ENCODE results near the gene QRFP.
"Not testable (repeated sequence)": the region's sequence is repeated elsewhere in the genome, so short reads cannot be mapped to it uniquely, and the experiment has no call there.

The QRFP gene

DNA sequence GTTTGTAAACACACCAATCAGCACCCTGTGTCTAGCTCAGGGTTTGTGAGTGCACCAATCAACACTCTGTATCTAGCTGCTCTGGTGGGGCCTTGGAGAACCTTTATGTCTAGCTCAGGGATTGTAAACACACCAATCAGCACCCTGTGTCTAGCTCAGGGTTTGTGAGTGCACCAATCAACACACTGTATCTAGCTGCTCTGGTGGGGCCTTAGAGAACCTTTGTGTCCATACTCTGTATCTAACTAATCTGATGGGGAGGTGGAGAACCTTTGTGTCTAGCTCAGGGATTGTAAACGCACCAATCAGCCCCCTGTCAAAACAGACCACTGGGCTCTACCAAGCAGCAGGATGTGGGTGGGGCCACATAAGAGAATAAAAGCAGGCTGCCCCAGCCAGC lies 14.1 kb upstream of the QRFP start:
- not testable (repeated sequence) for H2AK5ac ChIP-seq (ENCODE audit: low read depth, low read length); H3K4me2 ChIP-seq (ENCODE audit: insufficient read depth, low read length, poor library complexity, severe bottlenecking); H3K9me3 ChIP-seq (replicated peaks in 1 of 2; ENCODE audit: control insufficient read depth in 2 of 2, insufficient read depth in 1 of 2, low read depth in 1 of 2, low read length in 2 of 2); H2BK15ac ChIP-seq (ENCODE audit: low read length); DNase-seq (ENCODE audit: low spot score); H3K36me3 ChIP-seq (replicated peaks in 1 of 2; ENCODE audit: control insufficient read depth in 2 of 2, insufficient read depth in 2 of 2, low read length in 2 of 2); H3K9ac ChIP-seq (ENCODE audit: low read depth, low read length, poor library complexity); H2BK120ac ChIP-seq (ENCODE audit: low read depth, low read length); H4K8ac ChIP-seq (ENCODE audit: low read depth, low read length); H3K18ac ChIP-seq (ENCODE audit: low read length); H3K4ac ChIP-seq (ENCODE audit: low read length); H3K27ac ChIP-seq (replicated peaks; ENCODE audit: low read length); H2BK5ac ChIP-seq (ENCODE audit: low read length); H3K14ac ChIP-seq (ENCODE audit: low read length); H3K79me1 ChIP-seq (ENCODE audit: low read depth, low read length); H3K4me3 ChIP-seq (ENCODE audit: low read length in 2 of 2); H4K91ac ChIP-seq (ENCODE audit: low read depth, low read length, poor library complexity); H2BK12ac ChIP-seq (ENCODE audit: low read length)
- no CpG with 5 or more reads among the region's 1 CpG for WGBS, 2 donors (ENCODE audit: extremely low coverage in 2 of 2, insufficient read length in 2 of 2, insufficient replicate concordance in 1 of 2)
- peak overlapping the region; percentile 55 for H3K23ac ChIP-seq (ENCODE audit: low read depth, low read length, poor library complexity)
- peaks cover 12 to 13% of the 10 kb centered on the region in 2 donors for H3K4me1 ChIP-seq (ENCODE audit: control insufficient read depth in 2 of 2, insufficient read depth in 1 of 2, low read depth in 1 of 2, low read length in 2 of 2)
- peak overlapping the region; percentile 7 for H2AFZ ChIP-seq (ENCODE audit: low read length)
- peaks cover 0 to 43% (median 0%) of the 10 kb centered on the region in 3 experiments for H3K27me3 ChIP-seq (ENCODE audit: control insufficient read depth in 3 of 3, insufficient read depth in 3 of 3, low read depth in 1 of 3, low read length in 3 of 3)

DNA sequence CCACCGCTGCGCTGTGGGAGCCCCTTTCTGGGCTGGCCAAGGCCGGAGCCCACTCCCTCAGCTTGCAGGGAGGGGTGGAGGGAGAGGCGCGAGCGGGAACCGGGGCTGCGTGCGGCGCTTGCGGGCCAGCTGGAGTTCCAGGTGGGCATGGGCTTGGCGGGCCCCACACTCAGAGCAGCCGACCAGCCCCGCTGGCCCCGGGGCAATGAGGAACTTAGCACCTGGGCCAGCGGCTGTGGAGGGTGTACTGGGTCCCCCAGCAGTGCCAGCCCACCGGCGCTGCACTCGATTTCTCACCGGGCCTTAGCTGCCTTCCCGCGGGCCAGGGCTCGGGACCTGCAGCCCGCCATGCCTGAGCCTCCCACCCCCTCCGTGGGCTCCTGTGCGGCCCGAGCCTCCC lies 13.4 kb upstream of the QRFP start:
- not testable (repeated sequence) for H2AFZ ChIP-seq (ENCODE audit: low read length); H3K4me2 ChIP-seq (ENCODE audit: insufficient read depth, low read length, poor library complexity, severe bottlenecking); H3K9me3 ChIP-seq (replicated peaks in 1 of 2; ENCODE audit: control insufficient read depth in 2 of 2, insufficient read depth in 1 of 2, low read depth in 1 of 2, low read length in 2 of 2); H2BK120ac ChIP-seq (ENCODE audit: low read depth, low read length); H3K9ac ChIP-seq (ENCODE audit: low read depth, low read length, poor library complexity); H3K18ac ChIP-seq (ENCODE audit: low read length); H3K36me3 ChIP-seq (replicated peaks in 1 of 2; ENCODE audit: control insufficient read depth in 2 of 2, insufficient read depth in 2 of 2, low read length in 2 of 2); H3K27ac ChIP-seq (replicated peaks; ENCODE audit: low read length); H3K4me3 ChIP-seq (ENCODE audit: low read length in 2 of 2); H4K91ac ChIP-seq (ENCODE audit: low read depth, low read length, poor library complexity); H3K14ac ChIP-seq (ENCODE audit: low read length); H2BK5ac ChIP-seq (ENCODE audit: low read length); H3K79me1 ChIP-seq (ENCODE audit: low read depth, low read length); H3K23ac ChIP-seq (ENCODE audit: low read depth, low read length, poor library complexity); H3K4ac ChIP-seq (ENCODE audit: low read length); H2BK12ac ChIP-seq (ENCODE audit: low read length); H2AK5ac ChIP-seq (ENCODE audit: low read depth, low read length); H2BK15ac ChIP-seq (ENCODE audit: low read length); H4K8ac ChIP-seq (ENCODE audit: low read depth, low read length); DNase-seq (ENCODE audit: low spot score)
- Histone ChIP-seq H3K27me3 (ENCODE audit: control insufficient read depth in 3 of 3, insufficient read depth in 3 of 3, low read depth in 1 of 3, low read length in 3 of 3) (peaks cover 0 to 44% (median 0%) of the 10 kb centered on the region in 3 experiments), H3K4me1 (ENCODE audit: control insufficient read depth in 2 of 2, insufficient read depth in 1 of 2, low read depth in 1 of 2, low read length in 2 of 2) (peaks cover 12 to 13% of the 10 kb centered on the region in 2 donors)
- no CpG with 5 or more reads among the region's 27 CpGs for WGBS, 2 donors (ENCODE audit: extremely low coverage in 2 of 2, insufficient read length in 2 of 2, insufficient replicate concordance in 1 of 2)

DNA sequence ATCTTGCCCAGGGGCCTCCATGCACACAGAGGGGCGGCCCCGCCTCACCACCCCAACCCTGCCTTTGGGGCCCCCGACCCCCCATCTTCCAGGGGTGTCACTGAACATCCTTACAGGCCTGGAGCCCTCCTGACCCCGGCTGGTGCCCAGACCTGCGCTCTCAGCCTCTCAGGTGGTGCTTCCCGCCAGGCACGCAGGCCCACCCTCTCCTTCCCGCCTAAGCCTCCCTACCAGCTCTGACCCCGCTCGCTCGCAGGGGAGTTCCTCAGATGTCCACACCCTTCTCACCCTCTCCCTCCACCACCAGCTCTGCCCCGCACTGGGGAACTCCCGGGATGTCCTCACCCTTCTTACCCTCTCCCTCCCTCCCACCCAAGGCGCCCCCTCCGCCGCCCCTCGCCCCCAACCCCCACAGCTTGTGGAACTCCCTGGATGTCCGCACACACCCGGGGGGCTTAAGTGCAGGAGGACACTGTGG lies 12.3 kb upstream of the QRFP start:
- no peak overlapping the region for H2BK12ac ChIP-seq (ENCODE audit: low read length)
- no peak overlapping the region for H4K8ac ChIP-seq (ENCODE audit: low read depth, low read length)
- H3K4me1 ChIP-seq (ENCODE audit: control insufficient read depth in 2 of 2, insufficient read depth in 1 of 2, low read depth in 1 of 2, low read length in 2 of 2): peaks cover 10 to 11% of the 10 kb centered on the region in 2 donors
- peaks cover 0 to 38% (median 0%) of the 10 kb centered on the region in 3 experiments for H3K27me3 ChIP-seq (ENCODE audit: control insufficient read depth in 3 of 3, insufficient read depth in 3 of 3, low read depth in 1 of 3, low read length in 3 of 3)
- H3K9ac ChIP-seq (ENCODE audit: low read depth, low read length, poor library complexity): no peak overlapping the region
- no peak overlapping the region for H3K4ac ChIP-seq (ENCODE audit: low read length)
- WGBS, 2 donors (ENCODE audit: extremely low coverage in 2 of 2, insufficient read length in 2 of 2, insufficient replicate concordance in 1 of 2): no CpG with 5 or more reads among the region's 19 CpGs
- no peak overlapping the region for H3K27ac ChIP-seq (replicated peaks; ENCODE audit: low read length)
- H3K79me1 ChIP-seq (ENCODE audit: low read depth, low read length): peaks cover 3% of the 10 kb centered on the region
- H3K4me2 ChIP-seq (ENCODE audit: insufficient read depth, low read length, poor library complexity, severe bottlenecking): no peak overlapping the region
- peak overlapping the region; percentile 97 for H2AK5ac ChIP-seq (ENCODE audit: low read depth, low read length)
- DNase-seq (ENCODE audit: low spot score): no peak
- H2BK5ac ChIP-seq (ENCODE audit: low read length): no peak overlapping the region
- H4K91ac ChIP-seq (ENCODE audit: low read depth, low read length, poor library complexity): no peak overlapping the region
- H3K18ac ChIP-seq (ENCODE audit: low read length): peak overlapping the region; percentile 20
- no peak overlapping the region for H3K14ac ChIP-seq (ENCODE audit: low read length)
- H2BK15ac ChIP-seq (ENCODE audit: low read length): peak overlapping the region; percentile 69
- H2BK120ac ChIP-seq (ENCODE audit: low read depth, low read length): no peak overlapping the region
- H3K4me3 ChIP-seq (ENCODE audit: low read length in 2 of 2): no peak overlapping the region
- no peaks in the 10 kb centered on the region for H3K9me3 ChIP-seq (replicated peaks in 1 of 2; ENCODE audit: control insufficient read depth in 2 of 2, insufficient read depth in 1 of 2, low read depth in 1 of 2, low read length in 2 of 2)
- no peaks in the 10 kb centered on the region for H3K36me3 ChIP-seq (replicated peaks in 1 of 2; ENCODE audit: control insufficient read depth in 2 of 2, insufficient read depth in 2 of 2, low read length in 2 of 2)
- peak overlapping the region; percentile 90 for H3K23ac ChIP-seq (ENCODE audit: low read depth, low read length, poor library complexity)
- H2AFZ ChIP-seq (ENCODE audit: low read length): no peak overlapping the region

DNA sequence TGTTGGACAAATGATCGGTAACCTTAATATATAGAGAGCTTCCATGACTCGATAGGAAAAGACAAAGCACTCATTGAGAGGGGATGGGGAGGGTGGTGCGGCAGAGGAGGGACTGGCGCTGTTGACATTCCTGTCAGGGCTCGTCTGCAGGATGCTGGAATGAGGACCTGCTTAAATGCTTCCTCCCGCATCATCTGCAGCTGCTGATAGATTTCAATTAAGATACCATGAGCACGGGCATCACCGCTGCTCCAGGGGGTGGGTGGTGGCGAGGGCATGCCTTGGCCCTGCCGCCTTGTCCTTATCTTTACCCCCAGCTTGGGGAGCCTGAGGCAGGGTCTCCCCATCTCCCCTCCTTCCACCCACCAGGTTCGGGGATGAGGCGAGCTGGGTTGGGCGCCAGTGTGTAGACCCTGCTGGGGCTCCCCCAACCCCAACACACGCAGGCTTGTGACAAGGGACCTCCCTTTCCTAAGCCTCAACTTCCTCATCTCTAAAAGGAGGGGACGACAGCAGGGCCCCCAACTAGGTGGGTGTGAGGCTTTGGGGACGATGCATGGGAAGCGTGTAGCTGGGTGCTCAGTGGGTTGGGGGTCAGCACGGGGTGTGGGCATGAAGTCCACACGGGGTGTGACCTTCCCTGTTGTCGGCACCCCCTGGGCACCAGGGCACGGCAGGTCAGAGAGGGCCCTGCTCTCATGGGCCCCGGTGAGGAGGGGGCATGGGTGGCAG lies 11.7 kb upstream of the QRFP start:
- WGBS, 2 donors (ENCODE audit: extremely low coverage in 2 of 2, insufficient read length in 2 of 2, insufficient replicate concordance in 1 of 2): no CpG with 5 or more reads among the region's 22 CpGs
- H4K91ac ChIP-seq (ENCODE audit: low read depth, low read length, poor library complexity): no peak overlapping the region
- no peak overlapping the region for H3K4me2 ChIP-seq (ENCODE audit: insufficient read depth, low read length, poor library complexity, severe bottlenecking)
- H3K4ac ChIP-seq (ENCODE audit: low read length): no peak overlapping the region
- no peak overlapping the region for H3K4me3 ChIP-seq (ENCODE audit: low read length in 2 of 2)
- peaks cover 3% of the 10 kb centered on the region for H3K79me1 ChIP-seq (ENCODE audit: low read depth, low read length)
- no peak overlapping the region for H2BK12ac ChIP-seq (ENCODE audit: low read length)
- H3K27me3 ChIP-seq (ENCODE audit: control insufficient read depth in 3 of 3, insufficient read depth in 3 of 3, low read depth in 1 of 3, low read length in 3 of 3): peaks cover 0 to 35% (median 0%) of the 10 kb centered on the region in 3 experiments
- no peaks in the 10 kb centered on the region for H3K9me3 ChIP-seq (replicated peaks in 1 of 2; ENCODE audit: control insufficient read depth in 2 of 2, insufficient read depth in 1 of 2, low read depth in 1 of 2, low read length in 2 of 2)
- no peak overlapping the region for H3K27ac ChIP-seq (replicated peaks; ENCODE audit: low read length)
- H2BK15ac ChIP-seq (ENCODE audit: low read length): peak overlapping the region; percentile 69
- peak overlapping the region; percentile 7 for H3K9ac ChIP-seq (ENCODE audit: low read depth, low read length, poor library complexity)
- peak overlapping the region; percentile 32 for H3K14ac ChIP-seq (ENCODE audit: low read length)
- no peak overlapping the region for H2BK5ac ChIP-seq (ENCODE audit: low read length)
- peak overlapping the region; percentile 20 for H3K18ac ChIP-seq (ENCODE audit: low read length)
- peak overlapping the region; percentile 90 for H3K23ac ChIP-seq (ENCODE audit: low read depth, low read length, poor library complexity)
- H2AK5ac ChIP-seq (ENCODE audit: low read depth, low read length): peak overlapping the region; percentile 97
- H3K36me3 ChIP-seq (replicated peaks in 1 of 2; ENCODE audit: control insufficient read depth in 2 of 2, insufficient read depth in 2 of 2, low read length in 2 of 2): no peaks in the 10 kb centered on the region
- H3K4me1 ChIP-seq (ENCODE audit: control insufficient read depth in 2 of 2, insufficient read depth in 1 of 2, low read depth in 1 of 2, low read length in 2 of 2): peaks cover 6 to 9% of the 10 kb centered on the region in 2 donors
- H4K8ac ChIP-seq (ENCODE audit: low read depth, low read length): no peak overlapping the region
- H2BK120ac ChIP-seq (ENCODE audit: low read depth, low read length): no peak overlapping the region
- no peak overlapping the region for H2AFZ ChIP-seq (ENCODE audit: low read length)
- no peak for DNase-seq (ENCODE audit: low spot score)
